ENCODE data around the gene ZDHHC4.

ZDHHC4 gene

GRCh38 chr7:6551016-6551511, 26.2 kb upstream of the ZDHHC4 start, which contains the start of gene GRID2IP:
Gene GRID2IP (minus strand): TSS chr7:6551461. CDS start chr7:6551436, 25 bp downstream.
- H3K4me3 ChIP-seq (replicated peaks; ENCODE audit: low read depth, low read length) = no peak within 1 kb of the TSS
- DNase-seq (ENCODE audit: extremely low read depth, low read depth) = no peak
- TF ChIP-seq CTCF (IDR thresholded peaks at IDR 0.05; ENCODE audit: low read depth, low read length, missing control alignments) = no peak

DNA sequence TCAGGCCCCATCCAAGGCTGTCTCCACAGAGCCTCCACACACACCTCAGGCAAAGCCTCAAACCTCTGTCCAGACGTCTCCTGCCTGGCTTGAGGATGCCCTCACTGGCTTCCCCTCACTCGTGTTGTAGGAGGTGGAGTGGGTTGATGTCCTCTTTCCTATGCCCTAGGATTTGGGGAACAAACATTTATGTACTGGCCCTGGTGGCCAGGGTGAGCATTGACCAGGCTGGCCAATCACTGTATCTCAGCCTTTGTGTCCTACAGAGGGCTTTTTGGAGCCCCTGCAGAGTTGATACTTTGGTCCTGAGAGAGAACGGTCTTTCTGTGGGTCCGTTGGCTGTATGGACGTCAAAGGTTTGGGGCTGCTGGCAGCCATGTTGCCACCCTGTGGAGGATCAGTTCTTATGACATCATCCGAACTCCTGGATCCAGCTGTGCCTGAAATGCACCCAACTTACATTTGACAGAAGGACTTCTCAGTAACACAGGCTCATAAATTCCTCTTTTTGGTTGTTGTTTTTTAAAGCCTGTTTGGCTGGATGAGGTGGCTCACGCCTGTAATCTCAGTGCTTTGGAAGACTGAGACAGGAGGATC, 23.7 kb upstream of the ZDHHC4 start:
- no peak for TF ChIP-seq CTCF (IDR thresholded peaks at IDR 0.05; ENCODE audit: low read depth, low read length, missing control alignments)
- H3K4me3 ChIP-seq (replicated peaks; ENCODE audit: low read depth, low read length) = no peak overlapping the region
- no peak for DNase-seq (ENCODE audit: extremely low read depth, low read depth)

DNA sequence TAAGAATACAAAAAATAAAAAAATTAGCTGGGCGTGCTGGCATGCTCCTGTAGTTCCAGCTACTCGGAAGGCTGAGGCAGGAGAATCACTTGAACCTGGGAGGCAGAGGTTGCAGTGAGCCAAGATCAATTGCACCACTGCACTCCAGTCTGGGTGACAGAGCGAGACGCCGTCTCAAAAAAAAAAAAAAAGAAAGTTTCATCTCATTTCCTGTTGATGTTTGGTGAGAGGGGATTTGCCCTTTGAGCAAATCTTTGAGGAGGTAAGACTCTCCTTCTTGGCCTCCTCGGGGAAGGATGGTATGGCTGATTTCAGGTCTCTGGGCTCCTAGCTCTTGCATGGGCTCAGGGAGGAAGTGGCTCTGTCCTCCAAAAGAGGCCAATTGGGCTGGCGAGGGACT, 22.4 kb upstream of the ZDHHC4 start:
- TF ChIP-seq CTCF (IDR thresholded peaks at IDR 0.05; ENCODE audit: low read depth, low read length, missing control alignments) = no peak

GRCh38 chr7:6556196-6556595, 21.1 kb upstream of the ZDHHC4 start:
- TF ChIP-seq CTCF (IDR thresholded peaks at IDR 0.05; ENCODE audit: low read depth, low read length, missing control alignments) = no peak
- no peak for DNase-seq (ENCODE audit: extremely low read depth, low read depth)
- no peak overlapping the region for H3K4me3 ChIP-seq (replicated peaks; ENCODE audit: low read depth, low read length)

More for the DNA sequence above, 22.4 kb upstream of the ZDHHC4 start:
- no peak overlapping the region for H3K4me3 ChIP-seq (replicated peaks; ENCODE audit: low read depth, low read length)
- DNase-seq (ENCODE audit: extremely low read depth, low read depth) = no peak

DNA sequence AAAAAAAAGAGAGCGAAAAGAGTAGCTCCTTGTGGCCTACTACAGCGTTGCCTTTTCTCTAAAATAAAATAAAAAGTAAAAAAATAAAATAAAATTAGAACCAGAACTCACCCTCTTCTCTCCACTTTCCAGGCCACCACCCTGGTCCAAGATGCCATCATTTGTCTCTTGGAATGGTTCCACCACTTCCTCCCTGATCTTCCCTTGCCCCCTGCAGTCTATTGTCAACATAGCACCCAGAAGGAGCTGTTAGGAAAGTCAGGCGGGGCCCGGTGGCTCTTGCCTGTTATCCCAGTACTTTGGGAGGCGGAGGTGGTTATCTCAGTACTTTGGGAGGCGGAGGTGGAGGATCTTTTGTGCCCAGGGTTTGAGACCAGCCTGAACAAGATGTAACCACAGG, 18.4 kb upstream of the ZDHHC4 start:
- no peak overlapping the region for H3K4me3 ChIP-seq (replicated peaks; ENCODE audit: low read depth, low read length)
- peak; percentile 59 for TF ChIP-seq CTCF (IDR thresholded peaks at IDR 0.05; ENCODE audit: low read depth, low read length, missing control alignments)
- DNase-seq (ENCODE audit: extremely low read depth, low read depth) = no peak

DNA sequence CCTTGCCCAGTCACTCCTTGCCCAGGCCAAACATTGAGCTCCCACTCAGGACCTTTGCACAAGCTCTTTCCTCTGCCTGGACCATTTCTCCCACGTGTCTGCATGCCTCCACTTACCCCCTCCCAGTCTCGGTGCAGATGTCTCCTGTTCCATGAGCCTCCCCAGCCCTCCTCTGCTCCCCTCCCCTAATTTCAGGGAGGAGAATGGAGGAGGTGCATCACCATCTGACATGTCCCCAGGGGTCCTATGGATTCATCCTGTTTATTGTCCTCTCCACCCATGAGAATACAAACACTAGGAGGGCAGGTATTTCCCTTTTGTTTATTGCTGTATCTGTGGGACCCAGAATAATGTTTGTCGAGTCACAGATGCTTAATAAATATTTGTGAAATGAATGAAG, 17.4 kb upstream of the ZDHHC4 start:
- TF ChIP-seq CTCF (IDR thresholded peaks at IDR 0.05; ENCODE audit: low read depth, low read length, missing control alignments) = no peak
- no peak for DNase-seq (ENCODE audit: extremely low read depth, low read depth)
- H3K4me3 ChIP-seq (replicated peaks; ENCODE audit: low read depth, low read length) = no peak overlapping the region

DNA sequence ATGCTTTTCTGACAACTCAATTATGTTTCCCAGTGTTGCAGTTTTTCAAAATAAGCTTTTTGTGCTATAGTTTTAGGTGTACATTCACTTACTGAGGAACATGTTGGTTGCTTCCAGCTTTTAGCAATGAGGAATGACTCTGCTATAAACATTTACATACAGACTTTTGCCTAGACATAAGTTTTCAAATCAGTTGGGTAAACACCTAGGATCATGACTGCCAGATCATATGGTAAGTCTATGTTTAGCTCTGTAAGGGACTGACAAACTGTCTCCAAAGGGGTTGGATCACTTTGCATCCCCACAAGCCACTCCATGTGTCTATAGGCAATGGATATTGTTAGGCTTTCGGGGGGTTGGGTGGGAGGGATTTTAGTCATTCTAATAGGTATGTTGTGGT, 15.1 kb upstream of the ZDHHC4 start:
- no peak for DNase-seq (ENCODE audit: extremely low read depth, low read depth)
- H3K4me3 ChIP-seq (replicated peaks; ENCODE audit: low read depth, low read length) = no peak overlapping the region
- no peak for TF ChIP-seq CTCF (IDR thresholded peaks at IDR 0.05; ENCODE audit: low read depth, low read length, missing control alignments)
